ENCODE measurements around the gene PLEKHG5. TPM values are rescaled to one million over a fixed set of nuclear protein-coding genes. Genes with fewer than 3 reads are reported as not detected.
"Not testable (repeated sequence)": the region's sequence is repeated elsewhere in the genome, so short reads cannot be mapped to it uniquely, and the experiment has no call there.

PLEKHG5 gene
- polyA plus RNA-seq, 3 donors = 0.03 TPM; not detected in 2

DNA sequence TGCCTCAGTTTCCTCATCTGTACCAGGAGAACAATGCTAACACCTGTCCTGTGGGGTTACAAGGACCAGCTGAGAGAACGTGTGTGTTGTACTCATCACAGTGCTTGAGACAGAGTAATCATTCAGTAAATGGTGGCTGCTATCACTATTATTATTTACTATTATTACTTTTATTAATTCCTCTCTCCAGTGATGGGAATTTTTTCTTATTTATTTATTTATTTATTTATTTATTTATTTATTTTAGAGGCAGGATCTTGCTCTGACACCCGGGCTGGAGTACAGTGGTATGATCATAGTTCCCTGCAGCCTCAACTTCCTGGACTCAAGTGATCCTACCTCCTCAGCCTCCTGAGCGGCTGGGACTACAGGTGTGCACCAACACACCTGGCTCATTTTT lies 55.2 kb downstream of the PLEKHG5 start:
- H3K4me3 ChIP-seq (replicated peaks in 1 of 3; ENCODE audit: low read depth in 2 of 3, low read length in 3 of 3); intact Hi-C loops (cut with micrococcal nuclease); H3K9ac ChIP-seq (ENCODE audit: insufficient read depth, low read length, poor library complexity, severe bottlenecking); H3K79me2 ChIP-seq (ENCODE audit: insufficient read depth, low read length); H3K9me3 ChIP-seq (replicated peaks in 1 of 2; ENCODE audit: control insufficient read depth in 1 of 2, insufficient read depth in 1 of 2, low read length in 2 of 2); H3K36me3 Mint-ChIP-seq; H3K4me1 ChIP-seq (ENCODE audit: control insufficient read depth in 1 of 2, insufficient read depth in 2 of 2, low read length in 2 of 2); H3K4me1 Mint-ChIP-seq; H3K4me2 ChIP-seq (replicated peaks; ENCODE audit: extremely low read depth, low read length, poor library complexity, severe bottlenecking); DNase-seq; H2AFZ ChIP-seq (ENCODE audit: insufficient read depth, low read depth, low read length, poor library complexity, severe bottlenecking); H3K27ac ChIP-seq (ENCODE audit: low read depth in 1 of 2, low read length in 2 of 2); H3K36me3 ChIP-seq (replicated peaks in 1 of 2; ENCODE audit: control insufficient read depth in 1 of 2, insufficient read depth in 2 of 2, low read length in 2 of 2); H3K9me3 Mint-ChIP-seq; H3K4me3 Mint-ChIP-seq; H3K27ac Mint-ChIP-seq; H4K20me1 ChIP-seq (ENCODE audit: insufficient read depth, low read length): not testable (repeated sequence)
- peaks cover 6 to 20% of the 10 kb centered on the region in 2 donors for H3K27me3 ChIP-seq (ENCODE audit: control insufficient read depth in 2 of 2, insufficient read depth in 2 of 2, low read length in 2 of 2)
- peaks cover 21 to 46% (median 22%) of the 10 kb centered on the region in 3 donors for H3K27me3 Mint-ChIP-seq (ENCODE audit: low read depth in 3 of 3)
- whole genome bisulfite sequencing (ENCODE audit: insufficient coverage) = no CpG with 5 or more reads among the region's 3 CpGs

DNA sequence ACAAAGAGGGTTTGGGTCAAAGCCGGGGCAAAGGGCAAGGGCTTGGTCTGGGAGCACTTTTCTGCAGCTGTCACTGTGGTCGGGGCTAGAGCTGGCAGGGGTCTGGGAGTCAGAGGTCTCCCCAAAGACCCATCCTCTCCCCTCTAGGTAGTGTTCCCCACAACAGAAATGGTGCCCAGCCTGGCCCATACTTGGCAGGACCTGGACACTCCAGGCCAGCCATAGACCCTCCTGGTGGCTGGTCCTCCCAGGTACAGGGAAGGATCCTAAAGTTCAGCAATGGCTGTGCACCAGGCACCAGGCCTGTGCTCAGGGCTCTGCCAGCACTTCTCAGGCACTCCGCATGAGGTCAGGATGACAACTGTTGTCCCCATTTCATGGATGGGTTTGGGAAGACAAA lies 55.9 kb downstream of the PLEKHG5 start:
- 100% methylated on average over 1 of the region's 3 CpGs for whole genome bisulfite sequencing (ENCODE audit: insufficient coverage)
- H3K9ac ChIP-seq (ENCODE audit: insufficient read depth, low read length, poor library complexity, severe bottlenecking) = no peak overlapping the region
- no peaks in the 10 kb centered on the region for H3K36me3 ChIP-seq (replicated peaks in 1 of 2; ENCODE audit: control insufficient read depth in 1 of 2, insufficient read depth in 2 of 2, low read length in 2 of 2)
- Mint-ChIP-seq H3K36me3 (no peaks in the 10 kb centered on the region), H3K9me3 (peaks cover 0 to 5% (median 0%) of the 10 kb centered on the region in 7 donors), H3K27me3 (ENCODE audit: low read depth in 3 of 3) (peaks cover 21 to 46% (median 21%) of the 10 kb centered on the region in 3 donors), H3K4me1 (peaks cover 3% of the 10 kb centered on the region), H3K4me3 (no peak overlapping the region), H3K27ac (no peak overlapping the region)
- peaks cover 2 to 15% of the 10 kb centered on the region in 2 donors for H3K27me3 ChIP-seq (ENCODE audit: control insufficient read depth in 2 of 2, insufficient read depth in 2 of 2, low read length in 2 of 2)
- H3K4me1 ChIP-seq (ENCODE audit: control insufficient read depth in 1 of 2, insufficient read depth in 2 of 2, low read length in 2 of 2) = peaks cover 0 to 4% of the 10 kb centered on the region in 2 donors
- H3K4me3 ChIP-seq (replicated peaks in 1 of 3; ENCODE audit: low read depth in 2 of 3, low read length in 3 of 3) = no peak overlapping the region
- H3K27ac ChIP-seq (ENCODE audit: low read depth in 1 of 2, low read length in 2 of 2) = no peak overlapping the region
- H3K79me2 ChIP-seq (ENCODE audit: insufficient read depth, low read length) = no peaks in the 10 kb centered on the region
- no peak overlapping the region for H3K4me2 ChIP-seq (replicated peaks; ENCODE audit: extremely low read depth, low read length, poor library complexity, severe bottlenecking)
- no peaks in the 10 kb centered on the region for H3K9me3 ChIP-seq (replicated peaks in 1 of 2; ENCODE audit: control insufficient read depth in 1 of 2, insufficient read depth in 1 of 2, low read length in 2 of 2)
- H2AFZ ChIP-seq (ENCODE audit: insufficient read depth, low read depth, low read length, poor library complexity, severe bottlenecking) = no peak overlapping the region
- no peak for DNase-seq
- intact Hi-C loops (cut with micrococcal nuclease) = no loop called here
- TF ChIP-seq, protein P1, sequence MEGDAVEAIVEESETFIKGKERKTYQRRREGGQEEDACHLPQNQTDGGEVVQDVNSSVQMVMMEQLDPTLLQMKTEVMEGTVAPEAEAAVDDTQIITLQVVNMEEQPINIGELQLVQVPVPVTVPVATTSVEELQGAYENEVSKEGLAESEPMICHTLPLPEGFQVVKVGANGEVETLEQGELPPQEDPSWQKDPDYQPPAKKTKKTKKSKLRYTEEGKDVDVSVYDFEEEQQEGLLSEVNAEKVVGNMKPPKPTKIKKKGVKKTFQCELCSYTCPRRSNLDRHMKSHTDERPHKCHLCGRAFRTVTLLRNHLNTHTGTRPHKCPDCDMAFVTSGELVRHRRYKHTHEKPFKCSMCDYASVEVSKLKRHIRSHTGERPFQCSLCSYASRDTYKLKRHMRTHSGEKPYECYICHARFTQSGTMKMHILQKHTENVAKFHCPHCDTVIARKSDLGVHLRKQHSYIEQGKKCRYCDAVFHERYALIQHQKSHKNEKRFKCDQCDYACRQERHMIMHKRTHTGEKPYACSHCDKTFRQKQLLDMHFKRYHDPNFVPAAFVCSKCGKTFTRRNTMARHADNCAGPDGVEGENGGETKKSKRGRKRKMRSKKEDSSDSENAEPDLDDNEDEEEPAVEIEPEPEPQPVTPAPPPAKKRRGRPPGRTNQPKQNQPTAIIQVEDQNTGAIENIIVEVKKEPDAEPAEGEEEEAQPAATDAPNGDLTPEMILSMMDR (IDR thresholded peaks at IDR 0.05) = no peak
- no peaks in the 10 kb centered on the region for H4K20me1 ChIP-seq (ENCODE audit: insufficient read depth, low read length)

All from CD14-positive monocyte (primary cell).